Esophagus muscularis mucosa (tissue), 4 donors: ENCODE results near the gene LAMB1. TPM values are rescaled to one million over a fixed set of nuclear protein-coding genes. Genes with fewer than 3 reads are reported as not detected.

Experiments used
- DNase-seq: peaks from one replicate; pipeline ENCODE4 v3.0.0-alpha.2; 2017; ENCODE audit errors: extremely low spot score
- H3K27ac ChIP-seq, 4 donors: fragments of 200-600 bp; sonication (generic); replicated peaks in 1 of 4; 1 replicate in 3 of 4; 2 replicates in 1 of 4; pipeline ENCODE4 v1.5.1; 2016 to 2019; ENCODE audit warnings: mild to moderate bottlenecking in 1 of 4
- H3K27me3 ChIP-seq, 4 donors: fragments of 200-600 bp; sonication (generic); one replicate each; pipeline versions ENCODE4 v1.5.1 to v1.6.0; 2016 to 2019
- H3K36me3 ChIP-seq, 4 donors: fragments of 200-600 bp; sonication (generic); one replicate each; pipeline ENCODE4 v1.5.1; 2016 to 2019
- H3K4me1 ChIP-seq, 4 donors: fragments of 200-600 bp; sonication (generic); one replicate each; pipeline ENCODE4 v1.5.1; 2016 to 2019
- H3K4me3 ChIP-seq, 4 donors: fragments of 200-600 bp; sonication (generic); 1 replicate in 2 of 4; 2 replicates in 2 of 4; pipeline ENCODE4 v1.5.1; 2016 to 2019; ENCODE audit warnings: mild to moderate bottlenecking in 4 of 4, moderate library complexity in 1 of 4
- H3K9me3 ChIP-seq, 4 donors: fragments of 200-600 bp; sonication (generic); 1 replicate in 3 of 4; 2 replicates in 1 of 4; pipeline ENCODE4 v1.5.1; 2016 to 2019
- CTCF ChIP-seq, 3 experiments: fragments of 200-600 bp in 2 of 3; fragments of 450-650 bp in 1 of 3; sonication (generic) in 2 of 3; IDR thresholded peaks; one replicate each; pipeline ENCODE4 v1.5.1; 2017 to 2019; ENCODE audit warnings: antibody characterized with exemption in 3 of 3, mild to moderate bottlenecking in 2 of 3, moderate library complexity in 1 of 3
- EP300 ChIP-seq: sonication (generic); formaldehyde crosslinking; IDR thresholded peaks from one replicate; pipeline ENCODE4 v1.6.1; 2017; ENCODE audit warnings: antibody characterized with exemption
- POLR2A ChIP-seq: fragments of 450-650 bp; IDR thresholded peaks from one replicate; pipeline ENCODE4 v1.6.1; 2017; ENCODE audit warnings: antibody characterized with exemption, moderate library complexity, mild to moderate bottlenecking, low read depth
- POLR2AphosphoS5 ChIP-seq, 2 donors: sonication (generic); formaldehyde crosslinking; IDR thresholded peaks; one replicate each; pipeline ENCODE4 v1.6.1; 2017; ENCODE audit warnings: antibody characterized with exemption in 2 of 2
- WGBS: methylation state at CpG from one replicate; pipeline ENCODE4 v1.1.5; 2018; 5-methylcytosine and 5-hydroxymethylcytosine counted together
- intact Hi-C: fragments of 100-400 bp; cut with DNase I; formaldehyde crosslinking; loops from one replicate; pipeline ENCODE4 v1.15.1; 2023
- total RNA-seq, 4 donors: library from RNA; depleted of rRNA; stranded (reverse); fragments of >200 nt; gene quantifications; one replicate each; pipeline versions ENCODE4 v1.1.0 to v1.2.1, GENCODE V29; 2016

The LAMB1 gene
- total RNA-seq, 4 donors from 2014 or later, result 167 to 240 (median 219) TPM

GRCh38 chr7:107944411-107945169 lies 58.4 kb downstream of the LAMB1 start:
- H3K27me3 ChIP-seq, result no peaks in the 10 kb centered on the region
- peaks cover 0 to 72% (median 46%) of the 10 kb centered on the region in 4 donors for H3K36me3 ChIP-seq
- H3K27ac ChIP-seq, result peak overlapping the region; percentile 43 to 86 (median 60)
- intact Hi-C loops, result no loop called here
- no peak for DNase-seq
- no peak overlapping the region for H3K4me3 ChIP-seq
- peak in 1 of 2 donors; percentile 10 for TF ChIP-seq POLR2AphosphoS5 (IDR thresholded peaks at IDR 0.05)
- TF ChIP-seq CTCF (IDR thresholded peaks at IDR 0.05), result no peak
- H3K9me3 ChIP-seq, result no peaks in the 10 kb centered on the region
- H3K4me1 ChIP-seq, result peaks cover 60 to 80% (median 79%) of the 10 kb centered on the region in 4 donors
- WGBS, result 71% methylated on average over 3 of the region's 3 CpGs

- H3K27me3 ChIP-seq, result no peaks in the 10 kb centered on the region
- H3K9me3 ChIP-seq, result no peaks in the 10 kb centered on the region
- no peak for DNase-seq
- H3K27ac ChIP-seq, result peak overlapping the region in 3 of 4 donors; percentile 57 to 86 (median 86)
- H3K4me3 ChIP-seq, result no peak overlapping the region
- no peak for TF ChIP-seq POLR2A
- no peak for TF ChIP-seq POLR2AphosphoS5 (IDR thresholded peaks at IDR 0.05)
- TF ChIP-seq EP300, result no peak
- TF ChIP-seq CTCF (IDR thresholded peaks at IDR 0.05), result no peak
- H3K36me3 ChIP-seq, result peaks cover 0 to 64% (median 41%) of the 10 kb centered on the region in 4 donors
- intact Hi-C loops, result no loop called here
- peaks cover 69 to 81% (median 79%) of the 10 kb centered on the region in 4 donors for H3K4me1 ChIP-seq
- 96% methylated on average over 4 of the region's 4 CpGs for WGBS
Measured at GRCh38 chr7:107943018-107943417, 59.9 kb downstream of the LAMB1 start.

- H3K36me3 ChIP-seq, result peaks cover 7 to 56% (median 38%) of the 10 kb centered on the region in 4 donors
- H3K27me3 ChIP-seq, result no peaks in the 10 kb centered on the region
- H3K4me1 ChIP-seq, result peaks cover 65 to 79% (median 77%) of the 10 kb centered on the region in 4 donors
- intact Hi-C loops, result no loop called here
- no peak overlapping the region for H3K4me3 ChIP-seq
- H3K27ac ChIP-seq, result peak overlapping the region; percentile 80 to 86 (median 83)
- 80% methylated on average over 4 of the region's 4 CpGs for WGBS
- no peak for TF ChIP-seq CTCF (IDR thresholded peaks at IDR 0.05)
- TF ChIP-seq POLR2AphosphoS5 (IDR thresholded peaks at IDR 0.05), result peak in 1 of 2 donors; percentile 17
- no peak for TF ChIP-seq EP300
- DNase-seq, result no peak
- no peaks in the 10 kb centered on the region for H3K9me3 ChIP-seq
Measured at GRCh38 chr7:107940951-107941350, 62.0 kb downstream of the LAMB1 start.

- WGBS, result 67% methylated on average over 14 of the region's 16 CpGs
- Histone ChIP-seq H3K27ac (peak overlapping the region; percentile 80 to 86 (median 83)), H3K36me3 (peaks cover 7 to 64% (median 43%) of the 10 kb centered on the region in 4 donors), H3K4me1 (peaks cover 54 to 76% (median 74%) of the 10 kb centered on the region in 4 donors), H3K9me3 (no peaks in the 10 kb centered on the region), H3K27me3 (no peaks in the 10 kb centered on the region), H3K4me3 (no peak overlapping the region)
- DNase-seq, result no peak
- intact Hi-C loops, result no loop called here
- TF ChIP-seq POLR2AphosphoS5 (IDR thresholded peaks at IDR 0.05) (peak; percentile 26 to 65), EP300 (no peak), POLR2A (no peak), CTCF (IDR thresholded peaks at IDR 0.05) (no peak)
Measured at GRCh38 chr7:107939573-107940489, 63.1 kb downstream of the LAMB1 start.
